PC-3 (cell line): ENCODE results near the gene IL17RD. TPM values are rescaled to one million over a fixed set of nuclear protein-coding genes. Genes with fewer than 3 reads are reported as not detected.

Experiments
- ATAC-seq: fragments of 200-7000 bp; cut with Tn5 transposase; 2 replicates; pipeline ENCODE4 v1.9.1; 2020; ENCODE audit warnings: mild to moderate bottlenecking, moderate library complexity
- BruUV-seq: library from RNA; stranded (reverse); fragments of 400-500 nt; replicated peaks from 2 replicates; lab custom pipeline; 2021; lab: Mats Ljungman, UMichigan
- CTCF ChIA-PET: fragments of 300-600 bp; sonication (Branson Sonifier 250); formaldehyde crosslinking; loops from one replicate; lab custom pipeline; 2022; ENCODE audit warnings: antibody characterized with exemption; lab: Charles Lee
- POLR2A ChIA-PET: fragments of 300-600 bp; sonication (Branson Sonifier 250); formaldehyde crosslinking; loops from one replicate; lab custom pipeline; 2022; ENCODE audit warnings: antibody characterized with exemption; ENCODE audit not compliant: unreplicated experiment; lab: Charles Lee
- DNase-seq: peaks from one replicate; pipeline ENCODE4 v3.0.0-alpha.2; 2015
- H2AFZ ChIP-seq: fragments of 300-600 bp; sonication (generic); 2 replicates; pipeline ENCODE4 v1.6.0; 2016; ENCODE audit warnings: antibody characterized with exemption, low read length
- H3F3A ChIP-seq: fragments of 300-600 bp; sonication (generic); one replicate; pipeline ENCODE4 v1.6.0; 2017; ENCODE audit warnings: antibody characterized with exemption, low read length, control low read depth, mild to moderate bottlenecking; ENCODE audit not compliant: unreplicated experiment
- H3K27ac ChIP-seq: fragments of 300-600 bp; sonication (generic); 2 replicates; pipeline ENCODE4 v1.5.1; 2016; ENCODE audit warnings: mild to moderate bottlenecking, low read length
- H3K27me3 ChIP-seq: fragments of 300-600 bp; sonication (generic); 2 replicates; pipeline ENCODE4 v1.6.1; 2016; ENCODE audit warnings: low read length, mixed read lengths
- H3K36me3 ChIP-seq: fragments of 300-600 bp; sonication (generic); 2 replicates; pipeline ENCODE4 v1.6.1; 2016; ENCODE audit warnings: low read depth, mixed run types, low read length, mixed read lengths
- H3K4me1 ChIP-seq: fragments of 300-600 bp; sonication (generic); 2 replicates; pipeline ENCODE4 v1.5.1; 2016; ENCODE audit warnings: low read length; ENCODE audit not compliant: insufficient read depth
- H3K4me2 ChIP-seq: fragments of 300-600 bp; sonication (generic); 2 replicates; pipeline ENCODE4 v1.6.0; 2016; ENCODE audit warnings: low read length
- H3K4me3 ChIP-seq: fragments of 300-600 bp; sonication (generic); 2 replicates; pipeline ENCODE4 v1.5.1; 2016; ENCODE audit warnings: mild to moderate bottlenecking, low read length, mixed read lengths
- H3K79me2 ChIP-seq: fragments of 300-600 bp; sonication (generic); 2 replicates; pipeline ENCODE4 v1.6.1; 2017; ENCODE audit warnings: low read length, mixed read lengths
- H3K9ac ChIP-seq: fragments of 300-600 bp; sonication (generic); 2 replicates; pipeline ENCODE4 v1.6.0; 2016; ENCODE audit warnings: mild to moderate bottlenecking, low read length
- H3K9me2 ChIP-seq: fragments of 300-600 bp; sonication (generic); replicated peaks from 2 replicates; pipeline ENCODE4 v1.6.1; 2016; ENCODE audit warnings: mixed run types, low read length, mixed read lengths
- H3K9me3 ChIP-seq: fragments of 300-600 bp; sonication (generic); 2 replicates; pipeline ENCODE4 v1.6.1; 2016; ENCODE audit warnings: low read length, mixed read lengths
- H4K20me1 ChIP-seq: fragments of 300-600 bp; sonication (generic); 2 replicates; pipeline ENCODE4 v1.6.1; 2016; ENCODE audit warnings: low read length, mixed read lengths
- EZH2 ChIP-seq: fragments of 300-600 bp; sonication (generic); IDR thresholded peaks from one replicate; pipeline ENCODE4 v1.6.1; 2017; ENCODE audit warnings: antibody characterized with exemption, mild to moderate bottlenecking, low read length; ENCODE audit not compliant: unreplicated experiment
- EZH2phosphoT487 ChIP-seq: fragments of 300-600 bp; sonication (generic); IDR thresholded peaks from 2 replicates; pipeline ENCODE4 v1.6.1; 2018; ENCODE audit warnings: mild to moderate bottlenecking, antibody characterized with exemption, low read length, borderline replicate concordance
- intact Hi-C: fragments of 100-400 bp; cut with micrococcal nuclease; formaldehyde crosslinking; loops from 2 replicates; pipeline ENCODE4 v1.9.0; 2023
- total RNA-seq: library from RNA; depleted of rRNA; stranded (reverse); fragments of >200 nt; gene quantifications from 2 replicates; pipeline ENCODE4 v1.2.3, GENCODE V29; 2014
- TF ChIP-seq, protein P1 (sequence below): fragments of 300-600 bp; sonication (generic); conservative IDR thresholded peaks from 2 replicates; pipeline ENCODE4 v1.5.1; 2017; ENCODE audit warnings: antibody characterized with exemption, low read depth, mild to moderate bottlenecking, low read length

IL17RD gene
- total RNA-seq, 1 experiment from 2014 or later: 3.7 TPM

- no peak overlapping the region for H3K9ac ChIP-seq
- no peaks in the 10 kb centered on the region for H3K79me2 ChIP-seq
- no peak overlapping the region for H3K4me2 ChIP-seq
- H3K9me3 ChIP-seq: no peaks in the 10 kb centered on the region
- TF ChIP-seq EZH2 (no peak), EZH2phosphoT487 (no peak)
- TF ChIP-seq, protein P1, sequence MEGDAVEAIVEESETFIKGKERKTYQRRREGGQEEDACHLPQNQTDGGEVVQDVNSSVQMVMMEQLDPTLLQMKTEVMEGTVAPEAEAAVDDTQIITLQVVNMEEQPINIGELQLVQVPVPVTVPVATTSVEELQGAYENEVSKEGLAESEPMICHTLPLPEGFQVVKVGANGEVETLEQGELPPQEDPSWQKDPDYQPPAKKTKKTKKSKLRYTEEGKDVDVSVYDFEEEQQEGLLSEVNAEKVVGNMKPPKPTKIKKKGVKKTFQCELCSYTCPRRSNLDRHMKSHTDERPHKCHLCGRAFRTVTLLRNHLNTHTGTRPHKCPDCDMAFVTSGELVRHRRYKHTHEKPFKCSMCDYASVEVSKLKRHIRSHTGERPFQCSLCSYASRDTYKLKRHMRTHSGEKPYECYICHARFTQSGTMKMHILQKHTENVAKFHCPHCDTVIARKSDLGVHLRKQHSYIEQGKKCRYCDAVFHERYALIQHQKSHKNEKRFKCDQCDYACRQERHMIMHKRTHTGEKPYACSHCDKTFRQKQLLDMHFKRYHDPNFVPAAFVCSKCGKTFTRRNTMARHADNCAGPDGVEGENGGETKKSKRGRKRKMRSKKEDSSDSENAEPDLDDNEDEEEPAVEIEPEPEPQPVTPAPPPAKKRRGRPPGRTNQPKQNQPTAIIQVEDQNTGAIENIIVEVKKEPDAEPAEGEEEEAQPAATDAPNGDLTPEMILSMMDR: no peak
- POLR2A ChIA-PET: no interaction called here
- no peaks in the 10 kb centered on the region for H3K9me2 ChIP-seq
- H2AFZ ChIP-seq: no peak overlapping the region
- no peaks in the 10 kb centered on the region for H3F3A ChIP-seq
- no TSS peak for BruUV-seq
- intact Hi-C loops: no loop called here
- no peaks in the 10 kb centered on the region; the same call in 1 of the 2 replicates for H3K4me1 ChIP-seq
- DNase-seq: no peak
- no peak overlapping the region for H3K4me3 ChIP-seq
- no peaks in the 10 kb centered on the region for H3K27me3 ChIP-seq
- peak; percentile 46; the same call in 1 of the 2 replicates for ATAC-seq
- H4K20me1 ChIP-seq: no peaks in the 10 kb centered on the region
- no peaks in the 10 kb centered on the region for H3K36me3 ChIP-seq
- H3K27ac ChIP-seq: no peak overlapping the region
- CTCF ChIA-PET: interaction anchor here (1.4 kb wide), 1 partner anchor 38 kb away, joined by 4 read pairs; no protein-coding TSS in a partner anchor
These were observed 55.5 kb downstream of the IL17RD start for GRCh38 chr3:57109437-57110199.

- H3K4me3 ChIP-seq: no peak overlapping the region
- DNase-seq (no peak), ATAC-seq (no peak)
- intact Hi-C loops: no loop called here
- no peaks in the 10 kb centered on the region for H4K20me1 ChIP-seq
- H3K4me2 ChIP-seq: no peak overlapping the region
- no peaks in the 10 kb centered on the region; the same call in 1 of the 2 replicates for H3K4me1 ChIP-seq
- TF ChIP-seq, protein P1: no peak
- no peaks in the 10 kb centered on the region for H3K9me2 ChIP-seq
- POLR2A ChIA-PET: no interaction called here
- no peaks in the 10 kb centered on the region for H3F3A ChIP-seq
- no peaks in the 10 kb centered on the region for H3K9me3 ChIP-seq
- no peak overlapping the region for H2AFZ ChIP-seq
- no peak overlapping the region for H3K9ac ChIP-seq
- H3K27me3 ChIP-seq: no peaks in the 10 kb centered on the region
- no TSS peak for BruUV-seq
- no peaks in the 10 kb centered on the region for H3K79me2 ChIP-seq
- no peaks in the 10 kb centered on the region for H3K36me3 ChIP-seq
- CTCF ChIA-PET: no interaction called here
- H3K27ac ChIP-seq: no peak overlapping the region
These were observed 56.5 kb downstream of the IL17RD start for GRCh38 chr3:57108684-57109083.

DNA sequence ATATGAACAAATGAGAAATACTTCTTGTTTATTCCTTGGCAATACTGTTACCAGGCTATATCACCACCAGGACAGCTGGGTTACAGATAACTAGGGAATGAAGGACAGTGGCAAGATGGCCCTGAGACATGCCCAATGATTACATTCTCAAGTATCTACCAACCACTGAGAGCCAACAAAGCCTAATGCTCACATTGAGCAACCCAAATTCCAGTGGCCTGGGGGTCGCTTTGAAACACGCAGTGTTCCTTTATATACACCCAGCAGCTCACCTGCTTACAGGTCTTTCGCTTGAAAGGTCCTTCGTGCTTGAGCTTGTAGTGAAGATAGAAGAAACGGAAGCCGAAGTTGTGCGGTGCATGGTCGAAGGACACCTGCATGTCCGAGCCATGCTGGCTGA lies 59.6 kb downstream of the IL17RD start:
- TF ChIP-seq, protein P1: no peak
- TF ChIP-seq EZH2: no peak
- Histone ChIP-seq H3K4me3 (no peak overlapping the region), H3K9me2 (no peaks in the 10 kb centered on the region), H3K36me3 (no peaks in the 10 kb centered on the region), H3K79me2 (no peaks in the 10 kb centered on the region), H3K4me2 (no peak overlapping the region), H3F3A (no peaks in the 10 kb centered on the region), H3K9ac (no peak overlapping the region), H3K27ac (no peak overlapping the region), H2AFZ (no peak overlapping the region), H3K9me3 (no peaks in the 10 kb centered on the region), H4K20me1 (no peaks in the 10 kb centered on the region), H3K27me3 (no peaks in the 10 kb centered on the region), H3K4me1 (no peaks in the 10 kb centered on the region; the same call in 1 of the 2 replicates)
- POLR2A ChIA-PET: no interaction called here
- CTCF ChIA-PET: no interaction called here
- no TSS peak for BruUV-seq
- intact Hi-C loops: no loop called here
- no peak for DNase-seq
- ATAC-seq: no peak
